HuH-7.5 (cell line): ENCODE measurements around the gene GRIP2.
A peak's percentile ranks its signal among the peaks of the same experiment; 100 is the strongest.

ENCODE experiments used
- DNase-seq: peaks from one replicate; pipeline ENCODE4 v3.0.0; 2011; ENCODE audit warnings: low spot score

Gene GRIP2

DNA sequence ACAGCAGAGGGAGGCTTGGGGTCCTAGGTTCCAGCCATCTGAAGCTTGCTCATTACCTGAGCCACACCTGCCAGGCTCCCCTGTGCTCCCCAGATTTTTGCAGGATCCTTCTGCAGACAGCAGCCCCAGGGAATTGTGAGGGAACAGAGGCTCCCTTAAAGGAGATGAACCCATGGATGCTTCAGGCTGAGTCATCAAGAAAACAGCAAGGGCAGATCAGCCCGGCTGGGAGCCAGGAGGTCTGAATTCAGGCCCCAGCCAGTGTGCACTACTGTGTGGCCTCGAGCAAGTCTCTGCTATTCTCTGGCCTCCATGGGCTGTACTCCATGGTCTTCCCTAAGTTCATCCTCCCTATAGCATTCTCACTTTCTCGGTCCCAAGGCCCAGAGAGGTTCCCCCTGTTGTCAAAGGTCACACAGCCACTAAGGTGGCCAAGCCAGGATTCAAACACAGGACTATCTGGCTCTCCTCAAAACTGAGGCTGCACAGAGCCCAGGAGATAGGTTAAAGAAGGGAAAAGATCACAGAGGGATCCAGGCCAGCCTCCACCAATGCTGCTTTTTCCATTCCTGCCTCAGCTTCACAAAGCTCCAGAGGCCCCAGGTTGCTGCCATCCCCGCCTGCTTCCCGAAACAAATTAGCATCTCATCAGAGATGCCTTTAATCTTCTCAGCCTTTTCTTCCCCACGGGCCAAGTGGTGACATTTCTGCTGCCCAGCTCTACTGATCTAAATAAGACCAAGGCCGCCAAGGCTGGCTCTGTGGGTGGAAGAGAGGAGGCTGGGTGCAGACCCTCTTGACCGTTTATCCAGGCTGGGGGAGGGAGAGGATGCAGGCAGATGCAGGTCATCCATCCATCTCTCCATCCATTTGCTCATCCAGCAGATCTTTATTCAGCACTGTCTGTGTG, 21.2 kb upstream of the GRIP2 start:
- no peak for DNase-seq

GRCh38 chr3:14560110-14560509, 20.0 kb upstream of the GRIP2 start:
- no peak for DNase-seq

- no peak for DNase-seq
Observed at GRCh38 chr3:14558029-14558428, 17.9 kb upstream of the GRIP2 start.

GRCh38 chr3:14555835-14556234, 15.7 kb upstream of the GRIP2 start:
- no peak for DNase-seq

- no peak for DNase-seq
Observed at GRCh38 chr3:14554715-14555114, 14.6 kb upstream of the GRIP2 start.

DNA sequence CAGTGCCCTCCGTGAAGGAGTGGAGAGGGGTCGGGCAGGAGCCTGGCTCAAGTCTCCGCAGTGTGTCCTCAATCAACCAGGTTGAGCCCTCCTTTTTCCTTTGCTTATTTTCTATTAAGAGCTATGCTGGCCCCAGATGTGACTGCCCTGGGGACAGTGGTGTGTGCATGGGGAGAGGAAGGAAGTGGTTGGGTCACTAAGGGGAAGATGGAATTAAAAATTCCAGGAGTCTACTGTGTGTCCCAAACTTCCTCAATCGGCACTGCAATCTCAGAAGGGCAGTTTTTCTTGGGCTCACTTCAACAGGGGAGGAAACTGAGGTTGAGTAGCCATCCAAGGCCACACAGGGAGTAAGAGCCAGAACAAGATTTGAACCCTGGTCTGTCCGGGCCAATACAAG, 13.7 kb upstream of the GRIP2 start:
- no peak for DNase-seq

- DNase-seq = no peak
Observed at GRCh38 chr3:14552717-14553116, 12.6 kb upstream of the GRIP2 start.

DNA sequence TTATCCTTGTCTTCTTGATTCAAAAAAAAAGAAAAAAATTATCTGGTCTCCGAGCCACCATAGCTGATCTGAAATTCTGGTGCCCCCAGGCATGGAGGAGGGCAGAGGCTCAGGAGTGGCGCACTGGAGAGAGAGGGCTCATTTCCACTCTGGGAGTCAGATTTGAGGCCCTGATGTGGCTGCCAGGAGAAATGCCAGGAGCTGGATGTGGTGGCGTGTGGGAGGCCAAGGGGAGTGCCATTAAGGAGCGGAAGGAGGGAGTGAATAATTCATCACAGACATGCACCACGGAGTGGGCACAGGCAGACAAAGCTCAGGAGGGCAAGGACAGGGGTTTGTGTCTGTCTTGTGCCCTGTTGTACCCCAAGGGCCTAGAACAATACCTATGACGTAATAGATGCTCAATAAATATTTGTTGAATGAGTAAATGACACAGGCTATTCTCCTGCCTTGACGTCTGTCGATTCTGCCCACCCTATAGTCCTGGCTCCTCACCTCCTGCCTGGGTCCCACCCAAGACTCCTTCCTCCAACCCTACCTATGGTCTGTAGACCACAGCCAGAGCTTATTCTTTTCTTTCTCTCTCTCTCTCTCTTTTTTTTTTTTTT, 12.0 kb upstream of the GRIP2 start:
- no peak for DNase-seq

DNA sequence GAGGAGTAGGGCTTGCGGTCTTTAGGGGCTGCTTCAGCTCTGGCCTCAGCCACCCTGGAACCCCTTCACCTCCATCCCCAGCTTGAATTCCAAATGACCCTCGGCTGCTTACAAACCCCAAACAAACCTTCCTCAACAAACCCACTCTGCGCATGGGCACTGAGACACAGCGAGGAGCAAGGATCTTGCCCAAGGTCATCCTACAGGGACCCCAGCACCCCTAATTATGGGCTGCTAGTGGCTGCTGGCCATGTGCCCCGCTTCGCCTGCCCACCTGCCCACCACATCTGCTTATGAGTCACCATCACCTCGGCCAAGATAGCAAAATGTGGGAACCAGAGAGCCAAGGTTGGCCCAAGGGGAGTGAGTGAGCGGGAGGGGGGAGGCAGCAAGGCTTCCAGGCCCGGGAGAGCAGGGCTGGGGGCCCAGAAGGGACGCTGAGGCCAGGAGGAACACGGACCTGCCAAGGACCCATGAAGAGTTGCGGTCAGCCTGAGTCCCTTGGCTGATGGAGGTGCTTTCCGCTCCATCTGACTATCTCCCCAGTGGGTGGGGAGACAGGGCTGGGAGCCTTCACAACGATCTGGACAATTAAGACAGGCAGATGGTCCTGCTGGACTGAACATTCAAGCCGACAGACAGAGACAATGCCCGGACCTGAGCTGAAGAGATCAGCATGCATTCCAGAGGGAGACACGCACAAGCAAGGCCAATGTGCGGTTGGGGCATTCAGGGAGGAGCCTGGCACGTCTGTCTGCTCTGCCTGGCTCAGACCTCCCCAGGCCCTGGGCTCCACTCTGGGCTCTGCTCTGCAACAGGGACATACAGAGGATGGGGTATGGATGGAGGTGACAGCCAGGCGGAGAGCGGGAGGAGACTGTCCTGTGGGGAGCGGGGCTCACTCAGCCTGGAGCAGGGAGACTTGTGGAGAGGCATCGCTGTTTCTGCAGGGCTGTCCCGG, 10.8 kb upstream of the GRIP2 start:
- DNase-seq = no peak

DNA sequence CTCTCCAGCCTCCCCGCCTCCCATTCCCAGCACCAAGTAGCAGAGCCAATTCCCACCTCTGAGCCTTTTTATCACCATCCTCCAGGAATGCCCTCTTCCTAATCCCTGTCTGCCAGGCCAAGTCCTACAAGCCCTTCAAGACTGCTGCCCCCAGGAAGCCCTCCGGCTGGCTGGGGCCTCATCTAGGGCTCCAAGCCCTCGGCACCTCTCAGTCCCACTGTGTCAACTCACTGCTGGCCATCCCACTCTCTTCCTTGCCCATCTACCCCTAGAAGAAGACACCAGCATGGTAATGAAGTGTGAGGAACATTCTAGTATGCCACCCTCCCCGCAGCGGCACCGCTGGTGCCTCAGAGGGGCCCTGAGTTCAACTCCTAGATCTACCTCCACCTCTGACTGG, 10.0 kb upstream of the GRIP2 start:
- no peak for DNase-seq

DNA sequence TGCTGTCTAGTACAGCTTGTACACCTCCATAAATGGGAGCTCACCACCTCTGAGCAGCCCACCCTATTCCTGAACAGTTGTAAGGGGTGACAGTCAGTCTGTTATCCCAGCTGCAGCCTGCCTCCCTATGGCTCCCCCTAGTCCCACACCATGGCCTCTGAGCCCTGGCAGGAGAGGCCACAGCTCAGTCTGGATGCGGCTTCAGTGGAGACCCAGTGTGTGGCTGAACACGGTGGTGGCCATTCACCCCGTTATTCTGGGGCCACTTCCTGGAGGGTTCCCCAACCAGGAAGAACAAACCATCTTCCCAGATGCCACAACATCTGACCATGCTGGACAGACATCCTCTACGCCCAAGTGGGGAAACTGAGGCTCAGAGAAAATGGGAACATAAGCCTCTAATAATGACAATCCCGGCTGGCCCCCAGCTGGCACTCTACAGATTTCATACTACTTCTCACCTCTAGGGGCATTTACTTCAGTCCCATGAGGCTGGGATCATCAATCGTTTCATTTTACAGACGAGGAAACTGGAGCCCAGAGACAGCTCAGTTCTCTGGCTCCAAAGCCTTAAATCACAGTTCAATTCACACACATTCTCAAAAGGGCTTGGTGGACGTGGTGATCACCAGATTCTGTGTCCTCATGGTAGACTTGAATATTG, 9.2 kb upstream of the GRIP2 start:
- DNase-seq = peak; percentile 77

DNA sequence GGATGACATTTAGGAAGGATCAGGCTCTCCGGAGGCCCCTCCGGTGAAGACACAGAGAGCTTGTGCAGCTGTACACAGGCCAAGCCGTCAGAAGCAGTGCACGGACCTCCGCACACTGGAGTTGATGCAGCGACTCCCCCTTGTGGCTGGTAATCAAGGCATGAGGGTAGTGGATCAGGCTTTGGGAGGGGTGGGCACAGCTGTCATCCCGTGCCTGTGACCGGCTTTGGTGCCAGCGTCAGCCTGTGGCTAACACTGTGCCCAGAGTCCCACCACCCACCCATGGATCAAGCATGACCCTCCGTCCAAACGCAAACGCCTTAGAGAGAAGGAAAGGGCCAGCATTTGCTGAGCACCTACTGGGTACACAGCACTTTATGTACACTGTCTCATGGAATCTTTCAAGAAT, 8.2 kb upstream of the GRIP2 start:
- peak; percentile 91 for DNase-seq

DNA sequence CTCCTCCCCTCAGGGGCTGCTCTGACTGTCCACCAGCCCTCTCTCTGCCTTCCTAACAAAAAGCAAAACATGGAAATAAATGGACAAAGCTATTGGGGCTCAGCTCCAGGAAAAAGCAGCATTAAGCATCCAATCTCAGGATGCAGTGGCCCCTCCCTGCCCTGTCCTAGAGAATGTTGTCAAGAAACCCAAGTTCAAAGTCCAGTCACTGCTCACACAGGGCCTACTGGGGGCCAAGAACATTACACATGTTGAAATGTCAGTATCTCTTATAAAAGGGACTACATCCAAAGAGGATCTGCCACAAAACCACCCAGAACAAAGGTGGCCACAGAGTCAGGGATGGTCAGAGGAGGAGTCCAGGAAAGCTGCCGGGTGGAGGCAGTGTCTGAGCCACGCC, 7.6 kb upstream of the GRIP2 start:
- no peak for DNase-seq

- DNase-seq = no peak
Observed at GRCh38 chr3:14546041-14546440, 5.9 kb upstream of the GRIP2 start.

GRCh38 chr3:14545251-14545635, 5.1 kb upstream of the GRIP2 start:
- no peak for DNase-seq

GRCh38 chr3:14544282-14545250, 4.4 kb upstream of the GRIP2 start:
- no peak for DNase-seq

GRCh38 chr3:14543446-14543845, 3.3 kb upstream of the GRIP2 start:
- DNase-seq = no peak

DNA sequence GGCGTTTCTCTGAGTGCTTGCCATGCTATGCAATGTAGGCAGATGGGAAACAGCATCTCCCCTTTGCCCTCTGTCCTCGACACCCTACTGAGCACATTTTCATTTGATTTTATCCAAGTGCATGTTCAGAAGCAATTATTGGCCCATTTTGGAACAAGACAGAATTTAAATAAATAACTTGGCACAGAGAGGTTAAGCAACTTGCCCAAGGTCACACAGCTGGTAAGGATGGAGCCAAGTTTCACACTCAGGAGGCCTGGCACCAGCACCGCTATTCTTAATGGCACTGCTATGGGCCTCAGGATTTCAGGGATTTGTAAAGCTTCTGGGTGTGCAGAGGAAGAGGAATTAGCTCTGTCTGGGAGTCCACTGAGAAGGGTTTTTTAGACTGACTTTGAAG, 2.5 kb upstream of the GRIP2 start:
- DNase-seq = no peak

- no peak for DNase-seq
Observed at GRCh38 chr3:14541646-14542045, 1.5 kb upstream of the GRIP2 start.

GRCh38 chr3:14540821-14541385, 761 bp upstream of the GRIP2 start:
- no peak for DNase-seq

DNA sequence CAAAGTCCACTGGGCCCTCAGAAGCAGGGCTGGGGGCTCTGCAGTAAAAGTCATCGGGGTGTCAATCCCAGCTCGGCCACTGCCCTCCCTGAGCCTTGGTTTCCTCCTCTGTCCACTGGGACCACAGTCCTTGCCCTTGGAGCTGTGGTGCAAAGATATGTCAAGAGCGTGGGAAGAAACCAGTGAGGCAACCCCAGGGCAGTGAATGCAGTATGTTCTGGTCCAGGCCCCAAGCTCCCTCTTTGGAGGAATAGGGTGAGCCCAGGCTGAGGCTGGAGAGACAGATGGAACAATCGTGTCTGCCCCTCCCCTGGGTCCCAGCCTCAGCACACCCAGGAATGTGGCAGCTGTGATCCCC, 779 bp downstream of the GRIP2 start:
- DNase-seq = no peak
